ENCODE results near the gene CFAP73.

The CFAP73 gene

GRCh38 chr12:113119980-113120669, 29.4 kb upstream of the CFAP73 start:
- no peak for DNase-seq (ENCODE audit: low read depth in 3 of 3)

DNA sequence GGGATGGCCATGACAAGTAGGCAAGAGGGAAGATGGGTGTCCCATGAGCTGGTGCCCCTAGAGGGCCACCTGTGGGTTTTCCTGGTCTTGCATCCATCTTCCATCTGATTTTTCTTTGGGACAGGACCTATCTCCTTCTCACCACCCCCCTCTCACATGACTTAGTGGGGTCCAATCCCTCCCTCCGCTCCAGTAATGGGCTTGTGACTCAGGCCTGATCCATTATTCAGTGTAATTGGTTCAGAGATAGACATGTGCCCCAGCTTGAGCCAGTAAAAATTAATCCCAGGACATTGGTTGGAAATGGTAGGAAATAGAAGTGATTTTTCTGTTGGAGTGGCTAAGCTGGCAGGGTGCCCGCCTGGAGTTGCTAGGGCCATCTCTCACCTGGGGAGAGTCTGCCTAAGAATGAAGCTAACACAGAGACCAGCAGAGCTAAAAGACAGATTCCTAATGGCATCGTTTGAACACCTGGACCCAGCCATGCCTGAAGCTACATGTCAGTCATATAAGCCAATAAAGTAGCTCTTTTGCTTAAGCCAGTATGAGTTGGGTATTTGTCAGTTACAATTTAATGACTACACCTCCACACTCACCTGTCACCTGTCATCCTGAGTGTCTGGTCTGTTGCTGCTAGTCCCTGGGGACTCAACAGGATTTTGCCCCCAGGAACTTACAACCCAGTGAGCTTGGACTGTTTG, 28.7 kb upstream of the CFAP73 start:
- DNase-seq (ENCODE audit: low read depth in 3 of 3), result no peak

- DNase-seq (ENCODE audit: low read depth in 3 of 3), result no peak
These were observed 21.7 kb upstream of the CFAP73 start for GRCh38 chr12:113127791-113128199.

- DNase-seq (ENCODE audit: low read depth in 3 of 3), result no peak
These were observed 20.5 kb upstream of the CFAP73 start for GRCh38 chr12:113128802-113129663.

DNA sequence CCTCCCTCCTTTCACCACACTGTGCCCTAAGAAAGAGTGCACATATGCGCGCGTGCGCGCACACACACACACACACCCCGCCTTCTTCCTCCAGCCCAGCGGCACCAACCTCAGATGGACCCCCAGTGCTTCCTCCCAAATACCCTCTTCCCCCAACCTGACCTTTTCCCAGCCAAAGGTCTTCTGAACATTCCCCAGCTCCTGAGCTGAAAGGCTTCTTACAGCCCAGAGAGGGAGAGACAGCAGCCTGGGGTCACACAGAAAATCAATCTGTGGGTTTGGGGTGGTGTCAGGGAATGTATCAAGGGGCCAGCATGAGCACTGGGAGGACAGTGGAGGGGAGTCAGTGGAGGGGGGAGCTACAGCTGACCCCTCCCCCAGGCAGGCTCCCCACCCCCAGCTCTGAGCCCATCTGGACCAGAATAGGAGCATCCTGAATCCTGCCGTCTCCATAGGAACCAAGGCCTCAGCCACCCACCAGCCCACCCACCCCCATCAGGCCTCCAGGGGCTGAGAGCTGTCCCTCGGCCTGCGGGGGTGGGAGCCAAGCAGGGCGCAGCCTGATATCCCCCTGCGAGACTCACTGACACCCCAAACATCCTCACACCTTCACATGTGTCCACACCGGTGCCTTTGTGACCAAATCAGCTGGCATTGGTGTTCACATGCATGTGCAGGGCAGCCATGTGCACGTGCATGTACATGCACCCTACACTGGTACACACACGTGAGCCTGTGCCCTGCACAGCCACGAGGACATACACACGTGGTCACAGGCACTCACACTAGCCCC, 19.7 kb upstream of the CFAP73 start:
- DNase-seq (ENCODE audit: low read depth in 3 of 3), result no peak

DNA sequence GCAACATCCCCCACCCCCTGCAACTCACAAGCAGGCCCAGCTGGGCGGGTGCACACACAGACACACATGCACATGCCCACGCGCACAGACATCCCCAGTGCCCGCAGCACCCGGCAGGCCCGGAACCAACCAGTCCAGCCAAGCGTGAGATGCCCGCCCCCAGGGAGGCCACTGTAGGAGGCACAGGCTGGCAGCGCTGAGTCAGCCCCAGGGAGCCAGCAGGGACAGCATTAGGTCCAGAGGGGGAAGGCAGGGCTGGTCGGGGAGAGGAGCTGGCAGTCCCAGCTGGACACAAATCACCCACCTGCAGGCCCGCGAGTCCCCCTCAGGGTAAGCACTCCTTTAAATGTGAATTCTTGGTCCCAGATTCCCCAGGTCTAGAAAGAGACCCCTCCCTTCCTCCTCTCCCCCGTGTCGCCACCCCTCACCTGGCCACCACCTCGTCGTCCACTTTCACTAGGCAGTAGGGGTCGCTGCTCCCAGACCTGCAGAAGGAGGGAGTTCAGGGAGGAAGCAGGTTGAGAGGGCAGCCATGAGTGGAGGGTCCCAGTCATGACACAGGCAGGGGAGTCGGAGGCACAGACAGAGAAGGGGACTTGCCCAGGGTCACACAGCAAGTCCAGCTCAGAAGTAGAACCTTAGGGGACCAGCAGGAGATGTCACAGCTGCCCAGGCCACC, 18.9 kb upstream of the CFAP73 start:
- DNase-seq (ENCODE audit: low read depth in 3 of 3), result no peak

DNA sequence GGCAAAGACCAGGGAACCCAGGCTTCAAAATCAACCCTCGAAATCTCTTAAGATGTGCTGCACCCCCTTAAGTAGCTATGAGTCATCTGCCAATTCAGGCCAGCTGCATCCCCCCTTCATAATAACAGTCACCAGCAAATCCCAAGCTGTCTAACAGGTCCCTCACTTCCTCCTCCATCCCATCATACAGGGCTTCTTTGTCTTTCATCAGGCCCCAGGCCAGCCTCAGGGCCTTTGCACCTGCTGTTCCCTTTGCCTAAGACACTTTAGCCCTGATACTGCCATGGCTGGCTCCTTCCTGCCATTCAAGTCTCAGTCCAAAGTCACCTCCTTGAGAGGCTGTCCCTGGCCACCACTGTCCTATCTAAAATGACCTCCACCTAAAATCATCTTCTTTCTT, 18.0 kb upstream of the CFAP73 start:
- DNase-seq (ENCODE audit: low read depth in 3 of 3), result no peak

DNA sequence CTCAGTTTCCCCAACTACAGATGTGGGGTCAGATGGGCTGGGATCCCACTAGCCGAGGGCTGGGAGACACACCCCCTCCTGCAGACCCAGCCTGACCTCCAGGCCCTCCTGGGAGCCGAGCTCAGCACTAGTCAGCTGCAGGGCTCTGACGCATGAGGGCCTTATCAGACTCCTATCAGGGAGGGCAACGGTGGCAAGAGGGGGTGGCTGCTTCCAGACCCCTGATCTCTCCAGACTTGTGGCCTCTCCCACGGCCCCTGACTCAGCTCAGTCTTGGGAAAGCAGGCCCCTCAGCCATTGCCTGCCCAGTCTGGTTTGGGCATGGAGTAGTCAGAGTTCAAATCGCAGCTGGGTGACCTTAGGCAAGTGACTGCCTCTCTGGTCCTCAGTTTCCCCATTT, 16.5 kb upstream of the CFAP73 start:
- no peak for DNase-seq (ENCODE audit: low read depth in 3 of 3)

- no peak for DNase-seq (ENCODE audit: low read depth in 3 of 3)
These were observed 15.9 kb upstream of the CFAP73 start for GRCh38 chr12:113133666-113134065.

DNA sequence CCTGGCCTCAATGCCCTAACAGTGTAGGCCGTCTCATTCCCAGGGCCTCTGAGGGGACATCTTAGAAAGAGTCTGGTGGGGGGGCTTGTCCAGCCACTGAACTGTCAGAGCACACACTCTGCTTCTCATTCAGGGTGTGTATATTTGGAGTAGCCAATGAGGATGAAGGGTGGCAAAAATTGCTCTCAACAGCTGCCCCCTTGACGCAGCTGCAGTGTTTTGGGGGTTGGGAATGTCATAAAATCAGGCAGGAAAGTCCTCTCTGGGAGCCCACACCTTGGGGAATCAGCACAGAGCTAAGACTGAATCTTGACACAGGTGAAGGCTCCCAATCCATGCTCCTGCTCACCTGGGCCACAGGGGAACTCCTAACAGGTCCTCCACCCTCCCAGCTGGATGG, 15.5 kb upstream of the CFAP73 start:
- no peak for DNase-seq (ENCODE audit: low read depth in 3 of 3)

DNA sequence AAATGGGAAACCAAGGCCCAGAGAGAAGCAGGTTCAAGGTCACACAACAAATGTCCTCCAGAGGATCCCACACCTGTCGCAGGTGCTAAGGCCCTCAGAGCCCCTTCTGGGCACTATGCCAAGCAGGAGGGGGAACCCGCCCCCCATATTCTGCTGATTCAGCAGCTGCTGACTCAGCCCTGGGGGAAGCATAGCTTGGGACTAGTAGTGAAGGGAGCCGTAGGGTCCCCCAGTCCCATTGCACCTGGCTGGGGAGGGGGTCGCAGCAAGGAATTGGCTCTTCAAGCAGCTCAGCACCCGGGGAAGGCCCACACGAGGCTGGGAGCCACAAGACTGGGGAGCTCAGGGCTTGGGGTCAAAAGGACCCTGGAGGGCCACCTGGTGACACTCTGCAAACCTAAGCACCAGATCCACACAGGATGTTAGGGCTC, 15.0 kb upstream of the CFAP73 start:
- no peak for DNase-seq (ENCODE audit: low read depth in 3 of 3)

DNA sequence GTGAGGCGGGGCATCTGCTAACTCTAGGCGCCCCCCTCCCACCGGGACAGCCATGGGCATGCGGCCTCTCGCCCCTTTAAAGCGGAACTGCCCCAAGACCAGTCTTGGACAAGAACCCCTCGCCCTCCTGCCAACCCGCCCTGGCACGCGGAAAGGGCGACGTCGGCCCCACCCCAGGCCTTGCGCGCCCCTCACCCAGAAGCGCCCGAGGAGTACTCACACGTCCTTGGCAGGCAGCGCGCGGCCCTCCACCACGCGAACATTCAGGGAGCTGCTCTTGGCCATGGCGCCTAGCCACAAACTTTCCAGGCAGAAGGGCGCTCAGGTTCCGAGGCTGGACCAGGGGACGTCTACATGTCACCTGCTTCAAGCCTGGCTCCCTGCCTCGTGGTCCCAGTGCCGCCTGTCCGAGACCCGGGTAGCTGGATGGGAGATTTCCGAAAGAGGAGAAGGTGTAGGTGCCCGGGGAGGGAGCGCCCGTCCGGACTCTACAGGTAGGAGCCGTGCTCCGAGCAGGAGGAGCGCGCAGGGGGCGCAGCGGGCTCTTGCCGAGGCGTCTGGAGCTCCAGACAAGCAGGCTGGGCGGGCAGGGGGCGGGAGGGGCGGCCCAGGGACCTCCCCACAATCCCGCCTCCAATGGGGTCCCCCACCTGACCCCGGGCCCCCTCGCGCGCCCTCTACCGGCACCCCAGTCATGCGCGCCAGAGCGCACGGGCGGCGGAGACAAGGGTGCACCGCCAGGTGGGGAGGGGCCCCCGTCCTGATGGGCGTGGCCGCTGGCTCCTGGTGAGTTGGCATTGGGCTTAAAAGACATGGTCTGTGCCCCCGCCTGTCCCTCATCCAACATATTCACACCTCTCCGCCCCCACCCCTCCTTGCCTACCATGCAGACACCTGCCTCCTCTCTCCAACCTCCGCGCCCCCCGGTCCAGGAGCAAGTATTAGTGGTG, 14.1 kb upstream of the CFAP73 start, which contains the start of gene RASAL1:
Gene RASAL1 (minus strand): TSS at position 584 of the 950 bp plus-strand sequence. CDS start 299 bp downstream, at position 285.
- DNase-seq (ENCODE audit: low read depth in 3 of 3), result peak; percentile 65 to 67 (median 66)

DNA sequence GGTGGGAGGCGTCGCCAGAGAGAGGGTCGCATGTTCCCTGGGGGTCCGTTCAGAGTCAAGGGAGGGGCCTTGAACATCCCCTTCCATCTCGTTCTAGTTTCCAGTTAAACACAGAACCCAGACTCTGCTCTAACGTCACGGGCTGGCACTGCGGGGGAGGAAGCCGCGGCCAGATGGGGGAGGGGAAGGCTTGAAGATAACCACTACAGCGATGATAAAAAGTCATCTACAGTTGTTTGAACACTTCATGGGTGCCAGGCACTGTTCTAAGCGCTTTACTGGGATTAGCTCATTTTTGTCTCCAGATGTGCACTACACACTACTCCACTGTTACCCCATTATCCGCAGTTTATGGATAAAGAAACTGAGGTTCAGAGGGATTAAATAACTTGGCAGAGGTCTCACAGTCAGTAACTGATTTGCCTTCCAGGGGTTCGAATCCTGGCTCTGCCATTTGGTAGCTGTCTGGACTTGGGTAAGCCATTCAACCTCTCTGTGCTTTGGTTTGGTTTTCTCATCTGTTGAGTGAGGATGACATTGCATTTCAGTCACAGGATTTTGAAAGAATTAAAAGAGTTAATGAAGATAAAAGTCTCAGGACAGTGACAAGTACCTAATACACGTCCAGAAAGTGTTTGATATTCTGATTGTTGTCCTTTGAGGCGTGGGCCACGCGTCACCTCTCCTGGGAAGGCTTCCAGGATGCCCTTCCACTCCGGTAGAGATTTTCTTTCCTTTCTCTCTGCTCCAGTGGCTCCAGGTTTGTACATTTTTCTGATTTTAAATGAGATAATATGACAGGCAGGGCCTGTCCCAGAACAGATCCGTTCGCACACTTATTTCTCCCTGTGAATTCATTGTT, 13.2 kb upstream of the CFAP73 start:
- DNase-seq (ENCODE audit: low read depth in 3 of 3), result peak in 2 of 3 experiments; percentile 37 to 54

DNA sequence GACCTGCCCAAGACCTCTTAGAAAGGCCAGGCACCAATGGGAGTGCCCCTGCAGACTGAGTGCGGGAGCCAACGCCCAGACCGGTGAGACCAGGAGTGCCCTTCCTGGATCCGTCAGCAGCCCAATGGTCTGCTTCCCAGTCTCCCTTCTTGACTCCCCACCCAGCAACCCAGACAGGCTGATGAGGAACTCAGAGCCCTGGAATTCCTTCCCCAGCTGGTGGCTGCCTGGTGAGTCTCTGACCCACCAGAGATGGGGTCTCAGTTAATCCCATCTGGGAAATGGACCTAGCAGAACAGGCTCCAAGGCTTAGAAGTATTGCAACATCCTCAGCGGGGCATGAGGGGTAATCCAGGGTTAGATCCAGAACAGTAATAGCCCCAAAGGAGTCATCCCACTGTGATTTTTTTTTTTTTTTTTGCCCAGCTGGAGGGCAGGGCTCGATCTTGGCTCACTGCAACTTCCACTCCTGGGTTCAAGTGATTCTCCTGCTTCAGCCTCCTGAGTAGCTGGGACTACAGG, 12.5 kb upstream of the CFAP73 start:
- DNase-seq (ENCODE audit: low read depth in 3 of 3), result no peak

- DNase-seq (ENCODE audit: low read depth in 3 of 3), result no peak
These were observed 11.4 kb upstream of the CFAP73 start for GRCh38 chr12:113137861-113138783.

- no peak for DNase-seq (ENCODE audit: low read depth in 3 of 3)
These were observed 10.7 kb upstream of the CFAP73 start for GRCh38 chr12:113138826-113139225.

DNA sequence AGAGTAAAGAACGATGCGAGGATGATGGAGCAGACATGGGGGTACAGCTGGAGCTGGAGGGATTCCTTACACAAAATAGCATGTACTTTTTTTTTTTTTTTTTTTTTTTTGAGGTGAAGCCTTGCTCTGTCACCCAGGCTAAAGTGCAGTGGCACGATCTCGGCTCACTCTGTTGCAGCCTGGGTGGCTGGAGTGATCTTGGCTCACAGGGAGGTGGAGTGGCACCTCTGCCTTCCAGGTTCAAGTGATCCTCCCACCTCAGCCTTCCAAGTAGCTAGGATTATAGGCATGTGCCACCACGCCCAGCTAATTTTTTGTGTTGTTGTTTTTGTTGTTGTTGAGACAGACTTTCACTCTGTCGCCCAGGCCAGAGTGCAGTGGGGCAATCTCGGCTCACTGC, 8.8 kb upstream of the CFAP73 start:
- DNase-seq (ENCODE audit: low read depth in 3 of 3), result no peak
